ENCODE data around the gene SPDEF.

Gene SPDEF

DNA sequence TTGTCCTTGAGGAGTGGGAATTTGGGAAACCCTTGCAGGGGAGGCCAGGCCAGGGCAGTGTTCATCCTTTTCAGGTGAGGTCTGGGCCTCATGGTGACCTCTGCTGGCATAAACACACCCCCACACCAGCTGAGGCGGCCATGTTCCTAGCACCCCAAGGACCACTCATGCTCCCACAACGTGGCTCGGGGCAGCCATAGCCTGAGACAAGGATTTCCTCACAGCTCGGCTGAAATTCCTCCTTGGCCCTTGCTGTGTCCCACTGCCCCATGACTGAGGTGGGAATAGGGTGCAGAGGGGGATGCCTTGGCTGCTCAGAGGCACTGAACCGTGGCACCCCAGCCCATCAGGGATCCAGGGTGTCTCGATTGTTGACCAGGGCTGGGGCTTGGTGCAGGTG, 27.3 kb upstream of the SPDEF start:
- DNase-seq: no peak

GRCh38 chr6:34581561-34581920, 25.4 kb upstream of the SPDEF start:
- no peak for DNase-seq

GRCh38 chr6:34580707-34581560, 24.8 kb upstream of the SPDEF start:
- no peak for DNase-seq

DNA sequence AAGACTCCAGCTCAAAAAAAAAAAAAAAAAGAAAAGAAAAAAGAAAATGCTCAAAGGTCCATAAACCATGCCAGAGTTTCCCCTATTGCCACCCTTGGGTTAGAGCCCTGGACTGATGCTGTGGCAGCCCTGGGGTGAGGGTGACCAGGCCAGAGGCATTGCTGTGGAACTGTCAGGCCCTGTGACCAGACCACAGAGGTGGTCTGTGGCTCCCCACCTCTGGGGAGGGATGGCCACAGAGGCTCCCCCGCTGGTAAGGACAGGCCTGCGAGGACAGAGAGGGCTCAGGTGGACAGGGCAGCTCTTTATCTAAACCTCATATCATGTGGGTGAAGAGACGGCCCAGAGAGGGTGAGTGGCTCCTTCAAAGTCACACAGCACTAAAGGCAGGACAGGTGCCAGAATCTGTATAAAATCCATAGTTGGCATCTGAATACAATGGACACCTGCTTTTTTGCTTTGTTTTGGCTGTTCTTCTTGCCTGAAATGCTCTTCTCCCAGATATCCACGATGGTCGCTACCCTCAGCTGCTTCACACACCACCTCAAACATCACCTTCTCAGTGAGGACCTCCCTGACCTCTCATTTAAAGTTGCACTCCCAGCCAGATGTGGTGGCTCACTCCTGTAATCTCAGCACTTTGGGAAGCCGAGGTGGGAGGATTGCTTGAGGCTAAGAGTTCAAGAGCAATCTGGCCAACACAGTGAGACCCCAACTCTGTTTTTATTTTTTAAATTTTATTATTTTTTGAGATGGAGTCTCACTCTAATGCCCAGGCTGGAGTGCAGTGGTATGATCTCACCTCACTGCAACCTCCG, 22.5 kb upstream of the SPDEF start:
- DNase-seq: no peak

GRCh38 chr6:34576286-34576955, 20.3 kb upstream of the SPDEF start:
- DNase-seq: no peak

GRCh38 chr6:34575326-34575725, 19.2 kb upstream of the SPDEF start:
- no peak for DNase-seq

DNA sequence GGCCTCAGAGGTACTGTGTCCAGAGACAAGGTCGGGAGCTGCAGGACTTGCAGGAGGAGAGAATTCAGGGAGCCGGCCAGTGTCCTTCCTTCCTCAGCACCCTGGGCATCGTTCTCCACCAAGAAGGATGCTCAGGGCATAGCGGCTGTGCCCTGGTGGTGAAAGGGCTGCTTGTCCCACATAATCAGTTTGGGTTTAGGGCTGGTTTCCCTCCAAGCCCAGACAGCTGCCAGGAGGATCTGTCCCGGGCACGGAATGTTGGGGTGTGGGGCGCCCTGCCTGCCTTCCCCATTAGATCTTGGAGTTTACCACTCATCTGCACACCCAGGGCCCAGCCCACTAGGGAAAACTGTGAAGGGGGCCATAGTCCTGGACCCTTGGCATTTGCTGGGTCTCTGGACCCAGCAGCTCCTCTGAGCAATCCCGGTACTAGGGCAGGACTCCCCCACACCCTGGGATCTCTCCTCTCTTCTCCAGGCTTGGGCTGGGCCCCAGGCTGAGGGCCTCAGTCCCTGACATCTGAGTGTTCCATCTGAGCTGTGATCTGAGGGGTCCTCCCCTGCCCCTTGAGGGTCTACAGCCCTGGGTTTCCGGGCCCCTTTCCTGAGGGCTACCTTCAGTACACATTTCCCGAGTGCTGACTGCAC, 18.6 kb upstream of the SPDEF start:
- no peak for DNase-seq

- DNase-seq: no peak
Measured at GRCh38 chr6:34573567-34574183, 17.5 kb upstream of the SPDEF start.

GRCh38 chr6:34572585-34572984, 16.5 kb upstream of the SPDEF start:
- no peak for DNase-seq

DNA sequence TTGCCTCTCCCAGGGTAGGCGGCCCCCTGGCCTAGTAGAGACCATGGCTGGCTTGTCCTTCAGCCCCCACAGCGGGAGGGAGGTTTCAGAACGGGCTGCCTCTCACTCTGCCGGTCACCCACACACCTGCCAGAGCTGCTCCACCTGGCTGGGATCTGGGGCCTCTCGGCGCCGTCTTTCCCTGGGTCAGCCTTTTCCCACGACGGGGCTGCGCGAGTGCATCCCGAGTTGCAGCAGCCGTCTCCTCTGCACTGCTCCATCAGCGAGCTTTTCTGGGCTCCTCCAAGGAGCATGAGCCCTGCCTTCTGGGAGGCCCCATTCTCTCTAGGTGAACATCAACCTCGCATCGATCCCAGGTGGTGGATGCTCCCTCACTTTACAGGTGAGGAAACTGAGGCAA, 15.9 kb upstream of the SPDEF start:
- DNase-seq: no peak

DNA sequence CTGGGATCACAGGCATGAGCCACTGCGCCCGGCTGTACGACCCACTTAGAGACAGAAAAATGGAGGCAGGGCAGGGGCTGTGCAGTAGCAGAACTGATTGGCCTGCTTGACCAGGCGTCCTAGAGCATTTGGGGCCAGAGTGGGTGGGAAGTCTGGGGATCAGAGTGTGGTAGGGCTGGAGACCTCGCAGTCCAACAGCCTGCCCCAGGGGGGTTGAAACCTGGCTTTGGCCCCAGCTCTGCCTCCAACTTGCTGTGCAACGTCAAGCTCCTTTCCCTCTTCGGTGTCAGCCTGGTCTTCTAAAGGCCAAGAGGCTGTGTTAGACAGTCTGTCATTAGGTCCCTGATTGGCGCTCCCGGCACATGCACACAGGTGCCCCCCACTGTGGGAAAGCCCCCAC, 15.3 kb upstream of the SPDEF start:
- DNase-seq: no peak

DNA sequence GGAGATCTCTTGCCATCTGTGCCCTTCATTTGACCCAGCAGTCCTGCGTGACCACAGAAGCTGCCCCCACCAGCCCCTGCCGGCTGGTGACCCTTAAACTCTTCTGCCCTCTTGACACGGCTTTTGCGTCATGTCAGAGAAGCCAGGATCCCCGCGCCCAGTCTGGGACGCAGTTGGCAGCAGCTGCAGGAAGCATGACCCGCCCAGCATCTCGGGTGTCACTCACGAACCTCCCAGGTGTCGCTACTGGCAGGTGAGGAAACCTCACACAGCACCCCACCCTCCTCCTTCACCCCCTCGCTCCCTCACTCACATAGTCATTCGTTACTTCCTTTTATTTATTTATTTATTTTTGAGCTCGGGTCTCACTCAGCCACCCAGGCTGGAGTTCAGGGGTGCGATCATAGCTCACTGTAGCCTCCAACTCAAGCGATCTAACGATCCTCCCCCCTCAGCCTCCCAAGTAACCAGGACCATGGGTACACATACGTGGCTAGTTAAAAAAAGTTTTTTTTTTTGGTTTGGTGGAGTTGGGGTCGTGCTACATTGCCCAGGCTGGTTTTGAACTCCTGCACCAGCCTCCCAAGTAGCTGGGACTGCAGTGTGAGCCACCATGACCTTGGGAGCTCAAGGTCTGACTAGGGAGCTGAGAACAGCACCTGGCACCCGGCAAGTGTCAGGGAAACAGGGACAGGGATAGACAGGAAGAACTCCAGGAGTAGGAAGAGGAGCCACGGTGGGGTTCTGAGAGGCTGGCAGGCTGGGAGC, 14.1 kb upstream of the SPDEF start:
- no peak for DNase-seq

DNA sequence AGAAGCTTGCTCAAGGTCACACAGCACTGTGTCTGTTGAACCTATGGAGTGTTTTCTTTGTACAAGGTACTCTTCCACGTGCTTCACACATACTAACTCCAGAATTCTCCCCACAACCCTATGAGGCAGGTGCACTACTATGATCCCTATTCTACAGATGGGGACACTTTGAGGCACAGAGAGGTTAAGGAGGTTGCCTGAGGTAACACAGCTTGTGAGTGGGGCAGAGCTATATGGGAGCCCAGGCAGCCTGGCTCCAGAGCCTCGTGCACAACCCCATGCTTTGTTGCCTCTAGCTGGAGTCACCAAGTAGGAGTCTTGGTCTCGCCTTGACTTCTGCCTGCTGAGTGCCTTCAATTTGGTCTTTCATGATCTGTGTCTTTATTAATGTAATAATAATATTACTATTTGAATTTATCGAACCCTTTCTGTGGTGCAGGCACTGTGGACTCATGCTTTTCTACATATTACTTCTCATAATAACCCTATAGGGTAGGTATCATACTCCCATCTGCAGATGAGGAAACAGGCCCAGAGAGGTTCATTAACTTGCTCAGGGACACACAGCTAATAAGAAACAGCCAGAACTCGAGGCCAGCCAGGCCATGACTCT, 13.3 kb upstream of the SPDEF start:
- DNase-seq: no peak

DNA sequence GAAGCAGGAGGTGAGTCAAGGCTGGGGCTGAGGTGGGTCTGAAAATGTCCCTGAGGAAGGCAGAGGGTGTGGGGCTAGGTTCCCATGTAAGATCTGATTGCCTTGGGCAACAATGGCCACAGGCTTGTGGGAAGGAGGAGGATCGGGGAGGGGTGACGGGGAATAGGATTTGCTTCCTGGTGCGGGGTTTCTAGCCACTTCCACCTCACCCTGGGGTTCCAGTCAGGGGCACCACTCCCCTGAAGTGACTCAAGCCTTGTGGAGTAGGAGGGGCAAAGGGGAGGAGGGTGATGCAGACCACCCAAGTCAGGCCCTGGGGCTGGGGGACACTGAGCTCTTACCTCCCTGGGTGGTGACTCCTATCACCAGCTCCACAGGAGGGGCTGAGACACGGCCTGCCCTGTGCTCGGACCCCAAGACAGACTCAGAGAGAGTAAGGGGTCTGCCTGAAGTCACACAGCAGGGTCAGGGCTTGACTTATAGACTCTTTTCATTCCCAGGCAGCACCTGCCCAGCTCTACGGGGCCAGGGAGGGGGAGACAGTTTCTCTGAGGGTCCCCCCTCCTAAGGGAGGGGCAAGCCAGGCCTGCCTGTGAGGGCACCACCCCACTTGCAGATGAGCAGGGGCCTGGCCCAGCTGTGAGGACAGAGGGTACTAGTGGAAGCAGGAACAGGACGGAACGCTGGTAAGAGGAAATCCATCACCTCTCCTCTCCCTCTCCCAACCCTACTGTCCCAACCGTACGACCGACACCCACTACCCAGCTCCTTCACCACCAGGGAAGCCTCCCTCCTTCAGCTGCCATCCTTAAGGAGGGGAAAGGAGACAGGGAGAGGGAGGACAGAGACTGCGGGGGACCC, 12.4 kb upstream of the SPDEF start:
- DNase-seq: no peak

DNA sequence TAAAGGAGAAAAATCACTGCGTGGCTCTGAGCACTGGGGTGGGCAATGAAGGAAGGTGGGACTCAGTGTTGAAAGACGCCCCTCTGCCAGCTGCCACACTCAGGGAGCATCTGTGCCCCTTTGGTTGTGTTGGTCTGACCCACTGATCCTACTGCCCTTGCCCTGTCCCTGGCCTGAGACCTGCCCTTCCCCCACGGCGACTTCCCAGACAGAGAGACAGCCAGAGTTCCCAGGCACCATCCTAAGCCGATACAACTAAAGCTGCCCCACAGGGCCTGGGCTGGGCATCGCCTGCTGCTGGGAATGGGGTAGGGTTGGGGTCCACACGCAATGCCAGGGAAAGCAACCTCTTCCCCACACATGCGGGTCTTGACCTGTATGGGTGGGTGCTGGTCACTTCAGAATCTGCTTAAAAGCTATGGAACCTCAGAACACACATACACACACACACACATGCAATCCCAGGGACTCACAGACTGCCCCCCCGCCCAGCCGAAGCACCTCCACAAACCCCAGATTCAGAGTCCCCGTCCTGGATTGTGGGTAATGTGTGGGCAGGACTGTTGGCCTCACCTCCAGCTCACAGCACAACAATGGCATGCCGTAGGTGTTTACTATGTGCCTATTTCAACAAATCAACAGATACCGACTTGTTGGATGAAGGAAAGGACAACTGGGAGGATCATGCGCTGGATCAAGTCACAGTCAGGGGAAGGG, 10.9 kb upstream of the SPDEF start:
- no peak for DNase-seq

- DNase-seq: no peak
Measured at GRCh38 chr6:34565722-34566137, 9.6 kb upstream of the SPDEF start.

DNA sequence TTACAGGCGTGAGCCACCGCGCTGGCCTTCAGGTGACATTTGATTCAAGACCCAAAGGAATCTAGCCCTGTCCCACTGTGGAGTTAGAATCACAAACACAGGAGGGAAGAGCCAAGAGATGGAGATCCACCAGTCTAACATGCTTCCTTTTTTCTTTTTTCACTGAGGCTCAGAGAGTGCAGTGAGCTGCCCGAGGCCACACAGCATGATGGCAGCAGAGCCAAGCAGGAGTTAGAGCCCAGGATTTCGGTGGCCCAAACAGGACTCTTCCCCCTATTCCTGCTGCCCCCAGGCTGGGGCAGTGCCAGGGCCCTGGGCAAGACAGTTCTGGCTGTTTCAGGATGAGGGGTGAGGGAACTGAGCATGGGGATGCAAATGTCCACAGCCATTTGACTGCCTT, 8.1 kb upstream of the SPDEF start:
- no peak for DNase-seq

DNA sequence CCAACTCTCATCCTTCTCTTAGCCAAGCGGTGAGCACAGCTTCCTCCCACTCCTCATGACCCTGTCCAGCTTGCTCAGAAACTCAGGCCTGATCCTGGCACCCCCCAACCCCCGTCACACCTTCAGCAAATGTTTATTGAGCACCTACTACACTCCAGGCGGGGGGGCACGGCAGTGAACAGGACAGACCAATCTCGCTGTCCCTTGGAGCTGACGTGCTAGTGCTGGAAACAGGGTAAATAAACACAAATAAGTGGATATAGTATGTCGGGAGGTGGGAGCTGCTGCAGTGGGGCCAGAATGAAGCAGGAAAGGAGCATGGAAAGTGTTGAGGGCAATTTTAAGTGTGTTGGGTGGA, 7.4 kb upstream of the SPDEF start:
- DNase-seq: no peak

- DNase-seq: no peak
Measured at GRCh38 chr6:34562861-34563512, 6.9 kb upstream of the SPDEF start.
